RPMI7951 (cell line): ENCODE measurements around the gene DHFR. TPM values are rescaled to one million over a fixed set of nuclear protein-coding genes. Genes with fewer than 3 reads are reported as not detected.
"Not testable (repeated sequence)": the region's sequence is repeated elsewhere in the genome, so short reads cannot be mapped to it uniquely, and the experiment has no call there.

ENCODE experiments used
- DNase-seq: peaks from one replicate; pipeline ENCODE4 v3.0.0-alpha.2; 2012; ENCODE audit warnings: low read depth
- total RNA-seq: library from RNA; depleted of rRNA; stranded (reverse); fragments of >200 nt; shearing (Covaris generic); gene quantifications from 2 replicates; pipeline ENCODE4 v1.2.3, GENCODE V29; 2014; rRNA removed

DHFR gene
- total RNA-seq, 1 experiment from 2014 or later: 67.8 TPM

DNA sequence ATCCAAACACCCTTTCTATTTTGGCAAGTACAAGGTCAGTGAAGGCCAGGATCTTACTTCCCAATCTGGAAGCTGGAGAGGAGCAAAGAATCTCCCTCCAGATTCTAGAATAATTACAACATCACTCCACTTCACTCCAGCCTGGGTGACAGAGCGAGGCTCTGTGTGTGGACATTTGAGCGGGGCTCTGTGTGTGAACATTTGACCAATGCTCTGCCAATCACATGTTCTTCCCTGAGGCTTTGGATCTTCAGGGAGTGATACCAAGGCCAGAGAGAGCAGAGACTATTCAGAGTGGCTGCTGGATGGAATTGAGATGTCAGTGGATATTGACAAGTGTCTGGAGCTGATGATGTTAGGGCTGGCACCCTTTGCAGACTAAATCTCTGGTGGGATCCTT lies 60.0 kb downstream of the DHFR start:
- DNase-seq: no peak

DNA sequence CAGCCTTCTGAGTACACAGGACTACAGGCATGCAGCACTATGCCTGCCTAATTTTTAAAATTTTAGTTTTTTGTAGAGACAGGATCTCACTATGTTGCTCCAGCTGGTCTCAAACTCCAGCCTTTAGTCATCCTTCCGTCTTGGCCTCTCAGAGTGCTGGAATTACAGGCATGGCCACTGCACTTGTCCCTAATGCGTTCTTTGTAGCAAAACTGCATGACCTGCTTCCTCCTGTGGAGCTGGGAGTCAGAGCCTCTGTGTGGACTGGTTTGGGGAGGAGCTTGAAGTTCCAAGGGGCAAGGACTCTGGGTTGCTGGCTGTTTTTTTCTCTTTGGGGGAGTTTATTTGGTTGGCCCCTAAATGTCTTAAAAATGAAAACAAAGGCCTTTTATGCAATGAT lies 62.0 kb downstream of the DHFR start:
- DNase-seq: no peak

DNA sequence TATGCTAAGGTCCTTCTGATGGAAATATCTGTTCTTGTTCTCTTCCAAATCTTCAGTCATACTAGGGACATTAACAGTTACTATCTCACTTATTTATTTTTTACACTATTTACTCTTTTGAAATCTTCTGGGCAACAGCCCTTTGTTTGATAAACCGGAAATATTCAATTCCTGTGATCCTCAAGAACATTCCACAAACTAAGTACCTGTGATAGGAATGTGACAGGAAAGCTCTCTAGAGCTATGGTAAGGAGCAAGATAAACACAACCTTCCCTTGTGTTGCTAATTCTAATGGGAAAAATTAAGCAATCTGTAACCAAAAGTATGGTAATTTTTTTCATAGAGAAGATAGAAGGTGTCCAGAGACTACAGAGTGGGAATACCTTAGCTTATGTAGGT lies 62.7 kb downstream of the DHFR start:
- no peak for DNase-seq

DNA sequence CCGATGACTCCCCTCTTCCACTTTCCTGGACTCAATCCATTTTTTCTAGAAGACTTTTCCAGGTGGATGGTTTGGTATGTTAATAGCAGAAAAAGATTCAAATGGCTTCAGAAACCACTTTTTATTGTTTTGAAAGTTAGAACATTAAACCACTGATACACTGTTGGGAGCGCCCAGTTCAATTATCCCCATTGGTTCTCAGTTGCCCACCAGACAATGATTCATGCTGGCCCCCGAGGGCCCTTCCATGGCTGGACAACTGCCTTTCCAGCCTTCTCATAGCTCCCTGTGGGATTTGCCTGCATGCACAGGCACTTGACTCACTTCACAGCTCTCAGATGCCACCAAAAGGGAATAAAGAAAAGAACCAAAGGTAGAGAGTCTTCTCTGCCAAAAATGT lies 63.4 kb downstream of the DHFR start:
- DNase-seq: peak; percentile 70

DNA sequence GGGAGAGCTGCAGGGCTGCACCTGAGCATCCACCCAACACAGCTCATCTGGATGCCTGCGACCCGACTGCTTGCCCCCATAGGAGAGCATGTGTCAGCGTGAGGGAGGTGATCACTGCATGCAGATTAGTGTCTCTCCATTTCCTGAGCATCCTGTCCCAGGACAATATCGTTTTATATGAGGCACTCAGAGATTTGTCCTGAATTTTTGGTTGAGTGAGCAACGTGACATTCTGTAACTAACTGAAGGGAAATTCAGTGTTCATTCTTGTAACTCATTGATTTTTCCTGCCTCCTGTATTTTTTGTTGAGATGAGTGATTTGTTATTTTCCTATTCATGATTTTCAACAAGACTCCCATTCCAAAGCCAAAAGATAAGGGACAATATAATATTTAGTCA lies 64.0 kb downstream of the DHFR start:
- DNase-seq: no peak

DNA sequence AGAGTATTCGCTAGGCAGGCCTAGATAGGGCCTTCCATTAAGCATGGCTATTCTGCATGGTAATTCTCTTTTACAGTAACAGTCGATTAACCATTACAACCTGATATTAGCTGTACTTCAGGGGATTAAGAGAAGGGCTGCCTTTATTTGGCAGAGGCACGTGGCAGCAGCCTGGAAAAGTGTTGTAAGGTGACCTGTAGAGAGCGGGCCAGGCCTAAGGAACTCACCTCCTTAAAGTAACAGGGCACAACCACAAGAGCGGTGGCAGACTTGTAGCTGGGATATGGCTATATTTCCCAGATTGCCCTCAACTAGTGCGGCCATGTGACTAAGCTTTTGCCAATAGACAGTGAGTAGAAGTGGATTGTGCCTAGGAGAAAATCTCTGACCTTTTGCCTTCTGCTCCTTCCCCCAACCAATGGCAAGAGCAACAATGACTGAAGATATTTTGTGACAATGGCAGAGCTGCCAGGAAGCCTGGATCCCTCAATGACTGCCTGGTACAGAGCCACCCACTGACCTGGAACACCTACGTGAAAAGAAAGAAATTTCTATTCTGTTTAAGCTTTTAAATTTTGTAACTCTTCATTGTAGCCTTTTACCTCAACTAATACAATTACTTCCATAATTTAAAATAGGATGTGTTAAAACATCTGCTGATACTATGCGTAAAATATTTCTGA lies 65.8 kb downstream of the DHFR start:
- no peak for DNase-seq

DNA sequence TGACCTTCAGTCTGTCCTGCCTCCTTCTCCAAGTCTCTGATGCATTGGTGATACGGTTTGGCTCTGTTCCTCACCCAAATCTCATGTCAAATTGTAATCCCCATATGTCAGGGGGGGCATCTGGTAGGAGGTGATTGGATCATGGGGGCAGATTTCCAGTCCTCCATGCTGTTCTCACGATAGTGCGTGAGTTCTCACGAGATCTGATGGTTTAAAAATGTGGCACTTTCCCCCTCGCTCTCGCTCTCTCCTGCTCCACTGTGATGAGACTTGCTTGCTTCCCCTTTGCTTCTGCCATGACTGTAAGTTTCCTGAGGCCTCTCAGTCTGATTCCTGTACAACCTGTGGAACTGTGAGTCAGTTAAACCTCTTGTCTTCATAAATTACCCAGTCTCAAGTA lies 70.0 kb downstream of the DHFR start:
- no peak for DNase-seq

DNA sequence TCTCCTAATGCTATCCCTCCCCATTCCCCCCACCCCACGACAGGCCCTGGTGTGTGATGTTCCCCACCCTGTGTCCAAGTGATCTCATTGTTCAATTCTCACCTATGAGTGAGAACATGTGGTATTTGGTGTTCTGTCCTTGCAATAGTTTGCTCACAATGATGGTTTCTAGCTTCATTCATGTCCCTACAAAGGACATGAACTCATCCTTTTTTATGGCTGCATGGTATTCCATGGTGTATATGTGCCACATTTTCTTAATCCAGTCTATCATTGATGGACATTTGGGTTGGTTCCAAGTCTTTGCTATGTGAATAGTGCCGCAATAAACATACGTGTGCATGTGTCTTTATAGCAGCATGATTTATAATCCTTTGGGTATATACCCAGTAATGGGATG lies 74.5 kb downstream of the DHFR start:
- not testable (repeated sequence) for DNase-seq

DNA sequence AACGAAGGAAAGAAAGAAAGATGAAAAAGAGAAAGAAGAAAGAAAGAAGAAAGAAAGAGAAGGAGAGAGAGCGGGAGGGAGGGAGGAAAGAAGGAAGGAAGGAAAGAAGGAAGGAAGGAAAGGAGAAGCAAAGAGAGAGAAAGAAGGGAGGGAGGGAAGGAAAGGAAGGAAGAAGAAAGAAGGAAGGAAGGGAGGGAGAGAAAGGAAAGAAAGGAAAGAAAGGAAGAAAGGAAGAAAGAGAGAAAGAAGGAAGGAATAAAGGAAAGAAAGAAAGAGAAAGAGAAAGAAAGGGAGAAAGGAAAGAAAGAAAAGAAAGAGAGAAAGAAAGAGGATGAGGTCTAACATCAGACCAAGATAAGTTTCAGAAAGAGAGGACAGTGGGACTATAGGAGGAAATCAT lies 75.7 kb downstream of the DHFR start:
- DNase-seq: no peak

DNA sequence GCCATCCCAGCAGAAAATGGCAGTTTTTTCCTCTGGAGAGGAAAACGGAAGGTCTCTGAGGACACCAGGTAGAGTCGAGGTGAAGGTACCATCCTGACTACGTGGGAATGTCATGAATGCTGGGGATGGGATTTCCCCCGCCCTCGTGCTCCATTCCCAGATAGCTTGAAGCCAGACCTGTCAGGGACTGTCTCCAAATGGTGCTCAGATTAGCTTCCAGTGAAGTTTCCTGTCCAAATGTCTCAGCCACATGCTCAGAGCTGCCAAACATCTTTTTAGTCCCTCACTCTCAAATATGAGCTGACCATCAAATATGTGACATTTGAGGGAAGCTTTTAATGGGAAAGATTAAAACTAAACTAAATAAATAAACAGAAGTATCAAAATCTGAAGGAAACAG lies 77.1 kb downstream of the DHFR start:
- DNase-seq: no peak

DNA sequence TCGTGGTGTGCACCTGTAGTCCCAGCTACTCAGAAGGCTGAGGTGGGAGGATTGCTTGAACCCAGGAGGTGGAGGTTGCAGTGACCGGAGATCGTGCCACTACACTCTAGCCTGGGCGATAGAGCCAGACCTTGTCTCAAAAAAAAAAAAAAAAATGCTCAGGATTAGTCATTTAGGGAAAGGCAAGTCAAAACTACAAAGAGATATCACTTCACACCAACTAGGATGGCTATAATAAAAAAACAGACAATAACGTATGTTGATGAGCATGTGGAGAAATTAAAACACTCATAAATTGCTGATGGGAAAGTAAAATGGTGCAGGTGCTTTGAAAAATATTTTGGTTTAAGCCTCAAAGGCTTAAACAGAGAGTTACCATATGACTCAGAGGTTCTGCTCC lies 78.4 kb downstream of the DHFR start:
- DNase-seq: no peak

Other genes with a start within 250 kb of the DHFR start
- 15.3 and 20.3 TPM in 2 replicates for gene ZFYVE16, start 246.9 kb downstream of the DHFR start, total RNA-seq
- 2.7 and 4.6 TPM in 2 replicates for gene FAM151B, start 166.9 kb downstream of the DHFR start, total RNA-seq
- gene ANKRD34B, start 84.7 kb downstream of the DHFR start, total RNA-seq: not detected in 2 replicates
- gene MSH3, start 331 bp downstream of the DHFR start, total RNA-seq: 6.6 and 10.1 TPM in 2 replicates